RCC 7860 (cell line): ENCODE measurements around the gene B3GAT1.
"Not testable (repeated sequence)": the region's sequence is repeated elsewhere in the genome, so short reads cannot be mapped to it uniquely, and the experiment has no call there.

Source experiments
- DNase-seq: peaks from one replicate; pipeline ENCODE4 v3.0.0-alpha.2; 2015; ENCODE audit warnings: low spot score
- FAIRE-seq: peaks from 2 replicates; lab custom pipeline; 2012; peaks lifted over from hg19 to GRCh38; lab: Jason Lieb, UNC

B3GAT1 gene, protein sequence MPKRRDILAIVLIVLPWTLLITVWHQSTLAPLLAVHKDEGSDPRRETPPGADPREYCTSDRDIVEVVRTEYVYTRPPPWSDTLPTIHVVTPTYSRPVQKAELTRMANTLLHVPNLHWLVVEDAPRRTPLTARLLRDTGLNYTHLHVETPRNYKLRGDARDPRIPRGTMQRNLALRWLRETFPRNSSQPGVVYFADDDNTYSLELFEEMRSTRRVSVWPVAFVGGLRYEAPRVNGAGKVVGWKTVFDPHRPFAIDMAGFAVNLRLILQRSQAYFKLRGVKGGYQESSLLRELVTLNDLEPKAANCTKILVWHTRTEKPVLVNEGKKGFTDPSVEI

GRCh38 chr11:134412203-134413042 lies at the start of gene B3GAT1:
Gene B3GAT1 (minus strand): TSS chr11:134412242. CDS start chr11:134387659, 24,583 bp downstream.
- no peak for FAIRE-seq
- DNase-seq = no peak

DNA sequence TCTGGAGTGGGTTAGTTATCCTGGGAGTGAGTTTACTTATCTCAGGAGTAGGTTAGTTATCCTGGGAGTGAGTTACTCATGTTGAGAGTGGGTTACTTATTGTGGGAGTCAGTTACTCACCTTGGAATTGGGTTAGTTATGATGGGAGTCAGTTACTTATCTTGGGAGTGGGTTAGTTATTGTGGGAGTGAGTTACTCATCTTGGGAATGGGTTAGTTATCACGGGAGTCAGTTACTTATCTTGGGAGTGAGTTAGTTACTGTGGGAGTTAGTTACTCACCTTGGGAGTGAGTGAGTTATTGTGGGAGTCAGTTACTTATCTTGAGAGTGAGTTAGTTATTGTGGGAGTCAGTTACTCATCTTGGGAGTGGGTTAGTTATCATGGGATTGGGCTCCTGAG lies 49.6 kb upstream of the B3GAT1 start:
- no peak for FAIRE-seq
- no peak for DNase-seq

- no peak for FAIRE-seq
- no peak for DNase-seq
These were observed 48.8 kb upstream of the B3GAT1 start for GRCh38 chr11:134460881-134461280.

DNA sequence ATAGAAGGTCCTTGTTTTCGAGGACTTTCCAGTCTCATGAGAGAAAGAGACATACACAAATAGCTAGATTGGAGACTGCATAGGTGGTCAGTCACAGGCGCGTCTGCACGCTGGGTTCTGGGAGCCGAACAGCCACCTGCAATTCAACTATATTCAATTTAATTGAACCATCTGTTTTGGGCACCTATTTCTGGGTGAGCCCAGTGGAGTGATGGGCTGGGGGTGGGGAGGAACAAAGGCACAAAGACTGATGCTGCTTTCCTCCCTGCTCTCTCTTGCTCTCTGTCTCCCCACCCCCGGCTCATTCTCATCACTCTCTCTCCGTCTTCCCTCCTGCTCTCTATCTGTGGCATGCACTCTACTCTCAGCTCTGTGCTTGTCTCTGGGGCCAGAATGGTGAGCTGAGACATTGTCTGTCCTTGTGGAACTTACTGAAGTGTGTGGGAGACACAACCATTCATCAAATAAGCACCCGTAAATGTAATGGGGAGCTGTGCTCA lies 48.1 kb upstream of the B3GAT1 start:
- no peak for DNase-seq
- no peak for FAIRE-seq

GRCh38 chr11:134459246-134460061 lies 47.4 kb upstream of the B3GAT1 start:
- FAIRE-seq (no peak), DNase-seq (no peak)

DNA sequence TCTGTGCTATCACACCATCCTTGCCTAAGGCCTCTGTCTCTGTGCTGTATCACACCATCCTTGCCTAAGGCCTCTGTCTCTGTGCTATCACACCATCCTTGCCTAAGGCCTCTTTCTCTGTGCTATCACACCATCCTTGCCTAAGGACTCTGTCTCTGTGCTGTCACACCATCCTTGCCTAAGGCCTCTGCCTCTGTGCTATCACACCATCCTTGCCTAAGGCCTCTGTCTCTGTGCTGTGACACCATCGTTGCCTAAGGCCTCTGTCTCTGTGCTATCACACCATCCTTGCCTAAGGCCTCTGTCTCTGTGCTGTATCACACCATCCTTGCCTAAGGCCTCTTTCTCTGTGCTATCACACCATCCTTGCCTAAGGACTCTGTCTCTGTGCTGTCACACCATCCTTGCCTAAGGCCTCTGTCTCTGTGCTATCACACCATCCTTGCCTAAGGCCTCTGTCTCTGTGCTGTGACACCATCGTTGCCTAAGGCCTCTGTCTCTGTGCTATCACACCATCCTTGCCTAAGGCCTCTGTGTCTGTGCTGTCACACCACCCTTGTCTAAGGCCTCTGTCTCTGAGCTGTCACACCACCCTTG lies 45.5 kb upstream of the B3GAT1 start:
- not testable (repeated sequence) for DNase-seq, FAIRE-seq

GRCh38 chr11:134455516-134455915 lies 43.5 kb upstream of the B3GAT1 start:
- no peak for FAIRE-seq

GRCh38 chr11:134454146-134454690 lies 42.2 kb upstream of the B3GAT1 start:
- FAIRE-seq = no peak

More at GRCh38 chr11:134455516-134455915, 43.5 kb upstream of the B3GAT1 start:
- no peak for DNase-seq

DNA sequence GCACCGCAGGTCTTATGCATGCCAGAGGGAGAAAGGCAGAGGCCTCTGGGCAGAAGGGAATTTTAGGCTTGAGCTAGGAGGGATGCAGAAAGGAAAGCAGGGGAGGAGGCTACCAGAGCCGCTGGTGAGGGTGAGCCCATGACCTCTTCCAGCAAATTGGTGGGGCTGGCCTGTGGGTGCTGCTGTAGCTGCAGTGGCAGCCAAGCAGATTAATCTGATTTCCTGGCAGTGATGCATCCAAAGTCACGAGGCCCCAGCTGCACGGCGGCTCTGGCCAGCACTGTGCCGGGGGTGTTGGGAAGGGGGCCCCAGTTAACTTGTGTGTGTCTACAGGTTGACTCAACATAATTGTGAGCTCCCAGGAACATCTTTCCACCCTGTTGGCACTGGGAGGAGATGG lies 41.4 kb upstream of the B3GAT1 start:
- DNase-seq = no peak
- FAIRE-seq = no peak

More at GRCh38 chr11:134454146-134454690, 42.2 kb upstream of the B3GAT1 start:
- no peak for DNase-seq

- FAIRE-seq (no peak), DNase-seq (no peak)
These were observed 40.8 kb upstream of the B3GAT1 start for GRCh38 chr11:134452838-134453155.

- FAIRE-seq = no peak
- no peak for DNase-seq
These were observed 40.2 kb upstream of the B3GAT1 start for GRCh38 chr11:134452026-134452837.

DNA sequence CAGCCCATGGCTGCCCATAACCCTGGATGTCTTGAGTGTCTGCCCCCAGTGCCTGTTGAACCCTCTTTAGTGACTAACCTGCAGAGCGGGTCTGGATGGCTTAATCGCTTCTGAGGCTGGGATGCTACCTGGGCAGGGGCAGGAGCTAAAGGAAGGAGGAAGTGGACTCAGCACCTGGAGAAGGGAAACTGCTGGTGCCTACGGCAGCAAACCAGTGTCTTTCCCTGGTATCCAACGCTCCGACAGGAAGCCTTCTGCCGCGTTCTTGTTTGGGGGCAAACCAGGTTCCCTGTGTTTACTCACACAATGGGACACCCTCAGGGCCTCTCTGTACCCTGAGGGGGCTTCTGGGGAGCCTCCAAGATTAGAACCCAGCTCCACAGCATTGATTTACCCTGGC lies 38.1 kb upstream of the B3GAT1 start:
- no peak for FAIRE-seq
- DNase-seq = no peak

DNA sequence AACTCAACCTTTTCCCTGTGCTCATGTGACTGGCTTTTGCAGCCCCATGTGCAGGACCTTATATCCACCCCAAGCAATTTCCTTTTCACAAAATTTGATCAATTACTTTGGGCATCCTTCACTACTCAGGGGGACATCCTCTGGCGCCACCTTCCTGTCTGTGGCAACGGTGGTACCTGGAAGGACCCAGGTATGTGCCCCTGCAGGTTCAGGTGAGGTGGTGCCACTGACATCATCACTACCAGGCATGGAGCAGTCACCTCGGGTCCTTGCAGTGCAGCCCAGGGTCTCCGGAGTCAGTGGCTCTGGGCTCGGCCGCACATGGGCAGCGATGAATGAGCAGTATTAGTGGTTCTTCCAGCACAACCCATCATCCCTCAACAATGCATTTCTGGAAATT lies 37.7 kb upstream of the B3GAT1 start:
- FAIRE-seq (no peak), DNase-seq (no peak)

- DNase-seq (no peak), FAIRE-seq (no peak)
These were observed 37.0 kb upstream of the B3GAT1 start for GRCh38 chr11:134449051-134449450.

DNA sequence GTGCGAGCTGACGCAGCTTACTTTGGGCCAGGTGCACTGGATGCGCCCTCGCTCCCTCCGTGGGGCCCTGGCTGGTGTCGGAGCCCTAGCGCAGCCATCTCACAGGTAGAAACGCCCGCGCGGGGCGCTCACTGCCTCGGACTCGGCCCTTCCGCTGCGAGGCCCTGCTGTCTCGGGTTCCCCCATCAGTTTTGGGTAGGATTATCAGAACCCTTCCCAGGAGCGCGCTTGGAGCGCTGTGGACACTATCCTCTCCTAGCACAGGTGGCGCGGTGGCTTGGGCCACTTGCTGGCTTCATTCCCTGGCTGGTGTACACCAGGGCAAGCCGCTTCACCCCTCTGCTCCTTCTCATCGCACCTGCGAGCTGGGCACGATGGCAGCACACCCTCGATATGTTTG lies 35.7 kb upstream of the B3GAT1 start:
- DNase-seq (no peak), FAIRE-seq (no peak)

GRCh38 chr11:134445601-134446325 lies 33.7 kb upstream of the B3GAT1 start:
- DNase-seq (no peak), FAIRE-seq (no peak)

DNA sequence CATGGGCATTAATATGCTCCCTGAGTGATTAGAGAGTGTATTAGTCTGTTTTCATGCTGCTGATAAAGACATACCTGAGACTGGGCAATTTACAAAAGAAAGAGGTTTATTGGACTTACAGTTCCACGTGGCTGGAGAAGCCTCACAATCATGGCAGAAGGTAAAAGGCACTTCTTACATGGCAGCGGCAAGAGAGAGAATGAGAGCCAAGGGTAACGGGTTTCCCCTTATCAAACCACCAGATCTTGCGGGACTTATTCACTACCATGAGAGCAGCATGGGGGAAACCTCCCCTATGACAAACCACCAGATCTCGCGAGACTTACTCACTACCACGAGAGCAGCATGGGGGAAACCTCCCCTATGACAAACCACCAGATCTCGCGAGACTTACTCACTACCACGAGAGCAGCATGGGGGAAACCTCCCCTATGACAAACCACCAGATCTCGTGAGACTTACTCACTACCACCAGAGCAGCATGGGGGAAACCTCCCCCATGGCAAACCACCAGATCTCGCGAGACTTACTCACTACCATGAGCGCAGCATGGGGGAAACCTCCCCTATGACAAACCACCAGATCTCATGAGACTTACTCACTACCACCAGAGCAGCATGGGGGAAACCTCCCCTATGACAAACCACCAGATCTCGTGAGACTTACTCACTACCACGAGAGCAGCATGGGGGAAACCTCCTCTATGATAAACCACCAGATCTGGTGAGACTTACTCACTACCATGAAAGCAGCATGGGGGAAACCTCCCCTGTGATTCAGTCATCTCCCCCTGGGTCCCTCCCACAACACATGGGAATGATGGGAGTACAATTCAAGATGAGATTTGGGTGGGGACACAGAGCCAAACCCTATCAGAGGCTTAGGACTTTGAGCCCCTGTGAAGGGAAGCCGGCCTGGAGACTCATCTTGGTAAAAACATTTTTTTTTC lies 32.4 kb upstream of the B3GAT1 start:
- FAIRE-seq, DNase-seq: not testable (repeated sequence)

DNA sequence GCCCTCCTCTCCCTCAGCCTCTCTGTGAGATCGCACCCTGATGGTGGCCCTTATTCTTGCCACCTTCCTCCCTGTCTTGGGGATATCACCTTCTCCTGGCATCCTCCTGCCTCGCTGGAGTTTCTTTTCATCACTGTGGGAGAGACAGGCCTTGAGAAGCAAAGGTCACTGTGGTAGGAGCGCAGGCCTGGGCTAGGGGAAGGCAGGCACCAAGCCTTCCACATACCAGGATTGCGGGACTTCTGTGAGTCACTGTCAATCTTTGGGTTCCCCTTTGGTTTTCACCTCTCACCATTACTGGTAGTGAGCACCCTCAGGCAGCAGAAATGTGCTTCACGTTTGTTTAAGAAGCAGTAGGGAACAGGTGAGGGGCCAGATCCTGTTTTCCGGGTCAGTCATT lies 31.2 kb upstream of the B3GAT1 start:
- FAIRE-seq = no peak
- no peak for DNase-seq
